HT1080 (cell line): ENCODE data around the gene NEK5. TPM values are rescaled to one million over a fixed set of nuclear protein-coding genes. Genes with fewer than 3 reads are reported as not detected.
A peak's percentile ranks its signal among the peaks of the same experiment; 100 is the strongest.

Experiments
- DNase-seq: peaks from one replicate; pipeline ENCODE4 v3.0.0-alpha.2; 2015; ENCODE audit warnings: low read depth
- total RNA-seq: library from RNA; depleted of rRNA; stranded (reverse); fragments of >200 nt; shearing (Covaris generic); gene quantifications from 2 replicates; pipeline ENCODE4 v1.2.3, GENCODE V29; 2014

NEK5 gene
- total RNA-seq, 1 experiment from 2014 or later, result not detected

GRCh38 chr13:52011632-52012511, 117.0 kb downstream of the NEK5 start, which contains the start of gene ALG11:
TSS of gene ALG11 (plus strand) at chr13:52012398. CDS start at chr13:52012419, 21 bp downstream.
- peak; percentile 98 for DNase-seq

- DNase-seq, result peak; percentile 17
These were observed 117.8 kb downstream of the NEK5 start, which contains the start of gene ATP7B for GRCh38 chr13:52010890-52011631. TSS of gene ATP7B (minus strand) at chr13:52011450. CDS start at chr13:52011337, 113 bp downstream.

- no peak for DNase-seq
These were observed 118.9 kb downstream of the NEK5 start for GRCh38 chr13:52009946-52010345.

GRCh38 chr13:52006523-52007245, 122.2 kb downstream of the NEK5 start:
- DNase-seq, result no peak

- DNase-seq, result no peak
These were observed 122.9 kb downstream of the NEK5 start for GRCh38 chr13:52005841-52006522.

GRCh38 chr13:52004511-52005170, 124.2 kb downstream of the NEK5 start:
- peak; percentile 12 for DNase-seq

GRCh38 chr13:52003541-52003940, 125.3 kb downstream of the NEK5 start:
- DNase-seq, result no peak

GRCh38 chr13:52002361-52002760, 126.5 kb downstream of the NEK5 start:
- DNase-seq, result no peak

GRCh38 chr13:52001120-52001731, 127.6 kb downstream of the NEK5 start:
- peak; percentile 37 for DNase-seq

- DNase-seq, result no peak
These were observed 129.0 kb downstream of the NEK5 start for GRCh38 chr13:51999921-52000320.

- no peak for DNase-seq
These were observed 129.4 kb downstream of the NEK5 start for GRCh38 chr13:51999510-51999911.

GRCh38 chr13:51998723-51999509, 130.0 kb downstream of the NEK5 start:
- no peak for DNase-seq

GRCh38 chr13:51997641-51998330, 131.1 kb downstream of the NEK5 start:
- no peak for DNase-seq

GRCh38 chr13:51997186-51997585, 131.7 kb downstream of the NEK5 start:
- no peak for DNase-seq

GRCh38 chr13:51996641-51997040, 132.2 kb downstream of the NEK5 start:
- DNase-seq, result no peak

GRCh38 chr13:51995677-51996551, 133.0 kb downstream of the NEK5 start:
- DNase-seq, result no peak

GRCh38 chr13:51993713-51994112, 135.2 kb downstream of the NEK5 start:
- no peak for DNase-seq
